ENCODE measurements around the gene ZNHIT3. TPM values are rescaled to one million over a fixed set of nuclear protein-coding genes. Genes with fewer than 3 reads are reported as not detected.

The ZNHIT3 gene
- total RNA-seq, 2 experiments from 2014 or later, result 46.5 to 50.5 TPM

GRCh38 chr17:36464765-36465088 lies 21.8 kb upstream of the ZNHIT3 start:
- H3K4me3 Mint-ChIP-seq, result no peak overlapping the region
- POLR2A ChIA-PET, result no interaction called here
- intact Hi-C loops (cut with micrococcal nuclease), result no loop called here
- H3K36me3 Mint-ChIP-seq (ENCODE audit: low read depth), result no peaks in the 10 kb centered on the region
- no peak overlapping the region for H3K27ac Mint-ChIP-seq
- CTCF ChIA-PET, result interaction anchor here (1.0 to 1.5 kb wide), 2 partner anchors 19 to 21 kb away, joined by 3 to 4 read pairs; no protein-coding TSS in a partner anchor
- H3K27me3 Mint-ChIP-seq, result peaks cover 46% of the 10 kb centered on the region
- ATAC-seq (no peak), DNase-seq (no peak)
- H3K4me1 Mint-ChIP-seq (ENCODE audit: low read depth), result no peaks in the 10 kb centered on the region
- no peak for TF ChIP-seq CTCF (IDR thresholded peaks at IDR 0.05)
- H3K9me3 Mint-ChIP-seq, result no peaks in the 10 kb centered on the region

- no peak for ATAC-seq
Observed at GRCh38 chr17:36468903-36469635, 17.4 kb upstream of the ZNHIT3 start.

GRCh38 chr17:36469733-36470132 lies 16.7 kb upstream of the ZNHIT3 start:
- intact Hi-C loops (cut with micrococcal nuclease), result no loop called here
- H3K4me3 Mint-ChIP-seq, result no peak overlapping the region
- ChIA-PET POLR2A (no interaction called here), CTCF (interaction anchor here (1.4 kb wide), 1 partner anchor 13 kb away, joined by 4 read pairs; no protein-coding TSS in a partner anchor)
- no peak for DNase-seq
- no peak for ATAC-seq
- H3K9me3 Mint-ChIP-seq, result no peaks in the 10 kb centered on the region
- H3K27me3 Mint-ChIP-seq, result peaks cover 26% of the 10 kb centered on the region
- TF ChIP-seq CTCF (IDR thresholded peaks at IDR 0.05), result no peak
- no peak overlapping the region for H3K27ac Mint-ChIP-seq
- no peaks in the 10 kb centered on the region for H3K4me1 Mint-ChIP-seq (ENCODE audit: low read depth)
- H3K36me3 Mint-ChIP-seq (ENCODE audit: low read depth), result no peaks in the 10 kb centered on the region

More at GRCh38 chr17:36468903-36469635, 17.4 kb upstream of the ZNHIT3 start:
- Mint-ChIP-seq H3K36me3 (ENCODE audit: low read depth) (no peaks in the 10 kb centered on the region), H3K4me1 (ENCODE audit: low read depth) (no peaks in the 10 kb centered on the region), H3K9me3 (no peaks in the 10 kb centered on the region), H3K4me3 (no peak overlapping the region), H3K27me3 (peaks cover 26% of the 10 kb centered on the region), H3K27ac (no peak overlapping the region)
- POLR2A ChIA-PET, result no interaction called here
- CTCF ChIA-PET, result interaction anchor here (1.4 kb wide), 1 partner anchor 14 kb away, joined by 4 read pairs; no protein-coding TSS in a partner anchor
- no peak for DNase-seq
- intact Hi-C loops (cut with micrococcal nuclease), result no loop called here
- no peak for TF ChIP-seq CTCF (IDR thresholded peaks at IDR 0.05)

GRCh38 chr17:36470499-36470898 lies 16.0 kb upstream of the ZNHIT3 start:
- TF ChIP-seq CTCF (IDR thresholded peaks at IDR 0.05), result no peak
- Mint-ChIP-seq H3K27ac (no peak overlapping the region), H3K4me1 (ENCODE audit: low read depth) (no peaks in the 10 kb centered on the region), H3K36me3 (ENCODE audit: low read depth) (no peaks in the 10 kb centered on the region), H3K27me3 (peaks cover 20% of the 10 kb centered on the region), H3K9me3 (no peaks in the 10 kb centered on the region), H3K4me3 (no peak overlapping the region)
- intact Hi-C loops (cut with micrococcal nuclease), result no loop called here
- ChIA-PET CTCF (interaction anchor here (1.4 kb wide), 1 partner anchor 13 kb away, joined by 4 read pairs; no protein-coding TSS in a partner anchor), POLR2A (interaction anchor here (0.6 kb wide), 1 partner anchor 23 kb away, joined by 3 read pairs; no protein-coding TSS in a partner anchor)
- ATAC-seq, result no peak
- no peak for DNase-seq

GRCh38 chr17:36474571-36474970 lies 11.9 kb upstream of the ZNHIT3 start:
- ATAC-seq (no peak), DNase-seq (no peak)
- ChIA-PET POLR2A (no interaction called here), CTCF (interaction anchor here (1.3 kb wide), 1 partner anchor 11 kb away, joined by 3 read pairs; no protein-coding TSS in a partner anchor)
- H3K27ac Mint-ChIP-seq, result no peak overlapping the region
- H3K27me3 Mint-ChIP-seq, result peaks cover 5% of the 10 kb centered on the region
- intact Hi-C loops (cut with micrococcal nuclease), result no loop called here
- H3K4me3 Mint-ChIP-seq, result no peak overlapping the region
- no peak for TF ChIP-seq CTCF (IDR thresholded peaks at IDR 0.05)
- H3K36me3 Mint-ChIP-seq (ENCODE audit: low read depth), result no peaks in the 10 kb centered on the region
- no peaks in the 10 kb centered on the region for H3K9me3 Mint-ChIP-seq
- no peaks in the 10 kb centered on the region for H3K4me1 Mint-ChIP-seq (ENCODE audit: low read depth)
